IMR-90 (cell line): Measurements from ENCODE around the gene CCDC69. TPM values are rescaled to one million over a fixed set of nuclear protein-coding genes. Genes with fewer than 3 reads are reported as not detected.

ENCODE experiments used
- ATAC-seq: fragments of 200-7000 bp; cut with Tn5 transposase; 2 replicates; pipeline ENCODE4 v1.9.1; 2020; ENCODE audit warnings: low read depth, mild to moderate bottlenecking, moderate library complexity
- BruUV-seq: library from RNA; stranded (reverse); fragments of 400-500 nt; replicated peaks from 2 replicates; lab custom pipeline; 2021; lab: Mats Ljungman, UMichigan
- CTCF ChIA-PET: fragments of 300-600 bp; formaldehyde crosslinking; extraction: SDS; loops from one replicate; lab custom pipeline; 2021; ENCODE audit warnings: antibody characterized with exemption; lab: Yijun Ruan, JAX
- POLR2A ChIA-PET: fragments of 300-600 bp; sonication (Branson Sonifier 250); formaldehyde crosslinking; loops from one replicate; lab custom pipeline; 2022; ENCODE audit warnings: antibody characterized with exemption; ENCODE audit not compliant: unreplicated experiment; lab: Charles Lee
- DNase-seq: peaks from one replicate; pipeline ENCODE4 v3.0.0; 2013
- H2AFZ ChIP-seq: replicated peaks from 2 replicates; pipeline ENCODE3; 2013; ENCODE audit warnings: low read length, mild to moderate bottlenecking; ENCODE audit not compliant: poor library complexity
- H2AK5ac ChIP-seq: 2 replicates; pipeline ENCODE4 v1.6.1; 2013; ENCODE audit warnings: low read depth, low read length, inconsistent platforms
- H2AK9ac ChIP-seq: replicated peaks from 2 replicates; pipeline ENCODE3; 2013; ENCODE audit warnings: mild to moderate bottlenecking, low read depth, low read length, moderate library complexity; ENCODE audit not compliant: poor library complexity
- H2BK120ac ChIP-seq: 2 replicates; pipeline ENCODE4 v1.6.1; 2013; ENCODE audit warnings: low read depth, low read length, inconsistent platforms
- H2BK15ac ChIP-seq: 3 replicates; pipeline ENCODE4 v1.6.1; 2013; ENCODE audit warnings: low read depth, low read length, inconsistent platforms
- H2BK20ac ChIP-seq: 2 replicates; pipeline ENCODE4 v1.6.1; 2013; ENCODE audit warnings: low read depth, mild to moderate bottlenecking, inconsistent platforms, low read length, moderate library complexity
- H2BK5ac ChIP-seq: 2 replicates; pipeline ENCODE4 v1.6.1; 2013; ENCODE audit warnings: mild to moderate bottlenecking, low read depth, low read length, inconsistent platforms; ENCODE audit not compliant: poor library complexity, severe bottlenecking
- H3K14ac ChIP-seq: replicated peaks from 2 replicates; pipeline ENCODE4 v1.6.1; 2013; ENCODE audit warnings: low read depth, low read length, inconsistent platforms
- H3K18ac ChIP-seq: 2 replicates; pipeline ENCODE4 v1.6.1; 2013; ENCODE audit warnings: low read depth, low read length, control low read depth
- H3K23ac ChIP-seq: 2 replicates; pipeline ENCODE4 v1.6.1; 2013; ENCODE audit warnings: low read depth, low read length, inconsistent platforms
- H3K27ac ChIP-seq: 2 replicates; pipeline ENCODE4 v1.5.1; 2013; ENCODE audit warnings: mild to moderate bottlenecking, control low read depth, low read length; ENCODE audit not compliant: insufficient read depth
- H3K27me3 ChIP-seq: 2 replicates; pipeline ENCODE4 v1.6.1; 2013; ENCODE audit warnings: low read length; ENCODE audit not compliant: control insufficient read depth, insufficient read depth
- H3K36me3 ChIP-seq: 2 replicates; pipeline ENCODE4 v1.6.1; 2013; ENCODE audit warnings: low read length, mixed read lengths; ENCODE audit not compliant: control insufficient read depth, insufficient read depth
- H3K4ac ChIP-seq: 2 replicates; pipeline ENCODE4 v1.6.1; 2013; ENCODE audit warnings: low read depth, low read length, inconsistent platforms
- H3K4me1 ChIP-seq: 2 replicates; pipeline ENCODE4 v1.6.1; 2013; ENCODE audit warnings: low read length, mixed read lengths; ENCODE audit not compliant: control insufficient read depth, insufficient read depth
- H3K4me2 ChIP-seq: 2 replicates; pipeline ENCODE4 v1.6.1; 2013; ENCODE audit warnings: low read depth, mild to moderate bottlenecking, control low read depth, low read length, moderate library complexity
- H3K4me3 ChIP-seq: 2 replicates; pipeline ENCODE4 v1.5.1; 2013; ENCODE audit warnings: low read depth, mild to moderate bottlenecking, control low read depth, low read length, moderate library complexity; ENCODE audit not compliant: insufficient read depth
- H3K56ac ChIP-seq: 2 replicates; pipeline ENCODE4 v1.6.1; 2013; ENCODE audit warnings: low read length, inconsistent platforms; ENCODE audit not compliant: insufficient read depth; ENCODE audit errors: extremely low read depth
- H3K79me1 ChIP-seq, 2 experiments: 2 replicates each; pipeline ENCODE4 v1.6.1; 2013; ENCODE audit warnings: low read length in 2 of 2, inconsistent platforms in 1 of 2, low read depth in 1 of 2
- H3K9ac ChIP-seq: 2 replicates; pipeline ENCODE4 v1.6.1; 2013; ENCODE audit warnings: low read depth, low read length, control low read depth
- H3K9me1 ChIP-seq: 2 replicates; pipeline ENCODE4 v1.6.1; 2013; ENCODE audit warnings: low read length, inconsistent platforms; ENCODE audit not compliant: insufficient read depth
- H3K9me3 ChIP-seq: 2 replicates; pipeline ENCODE4 v1.6.1; 2013; ENCODE audit warnings: low read length; ENCODE audit not compliant: control insufficient read depth, insufficient read depth
- H4K20me1 ChIP-seq: 2 replicates; pipeline ENCODE4 v1.6.1; 2013; ENCODE audit warnings: low read length, inconsistent platforms; ENCODE audit not compliant: insufficient read depth
- H4K5ac ChIP-seq: 2 replicates; pipeline ENCODE4 v1.6.1; 2013; ENCODE audit warnings: mild to moderate bottlenecking, low read depth, low read length, control low read depth
- H4K8ac ChIP-seq, 2 experiments: 2 replicates each; pipeline ENCODE4 v1.6.1; 2013; ENCODE audit warnings: low read depth in 2 of 2, low read length in 2 of 2, control low read depth in 1 of 2, inconsistent platforms in 1 of 2
- H4K91ac ChIP-seq: 2 replicates; pipeline ENCODE4 v1.6.1; 2013; ENCODE audit warnings: low read depth, low read length, inconsistent platforms; ENCODE audit not compliant: insufficient read depth
- BHLHE40 ChIP-seq: fragments of 150-350 bp; IDR thresholded peaks from 2 replicates; pipeline ENCODE4 v1.6.1; 2016; ENCODE audit warnings: mild to moderate bottlenecking, low read depth, low read length
- CEBPB ChIP-seq: IDR thresholded peaks from 2 replicates; pipeline ENCODE4 v1.6.1; 2012; ENCODE audit warnings: low read depth, low read length, improper control_type of control experiment
- CHD1 ChIP-seq: IDR thresholded peaks from 2 replicates; pipeline ENCODE4 v1.6.1; 2012; ENCODE audit warnings: low read depth, low read length, improper control_type of control experiment
- FOS ChIP-seq: fragments of 150-350 bp; IDR thresholded peaks from 2 replicates; pipeline ENCODE4 v1.6.1; 2016; ENCODE audit warnings: low read depth, low read length
- MAFK ChIP-seq: IDR thresholded peaks from 2 replicates; pipeline ENCODE4 v1.6.1; 2012; ENCODE audit warnings: low read depth, low read length, improper control_type of control experiment
- MAZ ChIP-seq: IDR thresholded peaks from 2 replicates; pipeline ENCODE4 v1.6.1; 2012; ENCODE audit warnings: low read depth, mild to moderate bottlenecking, low read length, improper control_type of control experiment, moderate library complexity, borderline replicate concordance
- MXI1 ChIP-seq: IDR thresholded peaks from 2 replicates; pipeline ENCODE4 v1.6.1; 2012; ENCODE audit warnings: low read depth, mild to moderate bottlenecking, low read length, moderate library complexity, borderline replicate concordance
- NFE2L2 ChIP-seq: fragments of 150-350 bp; IDR thresholded peaks from 2 replicates; pipeline ENCODE4 v1.6.1; 2016; ENCODE audit warnings: low read depth, mild to moderate bottlenecking, low read length
- POLR2A ChIP-seq: IDR thresholded peaks from 2 replicates; pipeline ENCODE4 v1.6.1; 2012; ENCODE audit warnings: mild to moderate bottlenecking, low read depth, low read length
- RAD21 ChIP-seq: IDR thresholded peaks from 2 replicates; pipeline ENCODE4 v1.6.1; 2012; ENCODE audit warnings: low read length, improper control_type of control experiment
- RCOR1 ChIP-seq: IDR thresholded peaks from 2 replicates; pipeline ENCODE4 v1.6.1; 2012; ENCODE audit warnings: mild to moderate bottlenecking, low read length, improper control_type of control experiment; ENCODE audit not compliant: insufficient replicate concordance
- RFX5 ChIP-seq: IDR thresholded peaks from 2 replicates; pipeline ENCODE4 v1.8.0; 2012; ENCODE audit warnings: low read depth, mild to moderate bottlenecking, low read length, moderate library complexity
- SMC3 ChIP-seq: fragments of 150-350 bp; IDR thresholded peaks from 2 replicates; pipeline ENCODE4 v1.6.1; 2016; ENCODE audit warnings: low read depth, mild to moderate bottlenecking, antibody characterized with exemption, low read length, moderate library complexity
- WGBS, 2 experiments: methylation state at CpG; one replicate each; pipeline versions ENCODE4 v1.1.5 to v1.1.7; 2013; ENCODE audit warnings: missing lambda C conversion rate in 2 of 2; ENCODE audit not compliant: insufficient read length in 1 of 2; ENCODE audit errors: extremely low coverage in 2 of 2; 5-methylcytosine and 5-hydroxymethylcytosine counted together
- dilution Hi-C: fragments of 300-500 bp; cut with HindIII; formaldehyde crosslinking; loops from one replicate; pipeline ENCODE4 v1.14.3; 2018; ENCODE audit warnings: low sequenced_read_pairs; ENCODE audit not compliant: unreplicated experiment
- in situ Hi-C: fragments of 300-500 bp; cut with MboI; formaldehyde crosslinking; loops from 3 replicates; pipeline ENCODE4 v1.14.3; 2019; ENCODE audit warnings: low sequenced_read_pairs, inconsistent platforms, mixed read lengths
- intact Hi-C: fragments of 100-400 bp; cut with micrococcal nuclease; formaldehyde crosslinking; loops from 2 replicates; pipeline ENCODE4 v1.10.0; 2022
- polyA plus RNA-seq, 3 experiments: library from polyadenylated mRNA; depleted of rRNA; stranded (reverse); fragments of >200 nt; gene quantifications; 2 replicates each; pipeline ENCODE4 v1.2.3, GENCODE V29; 2012; ENCODE audit warnings: low replicate concordance in 1 of 3
- total RNA-seq: library from RNA; depleted of rRNA; stranded (reverse); fragments of >200 nt; gene quantifications from 2 replicates; pipeline ENCODE4 v1.2.3, GENCODE V29; 2012
- TF ChIP-seq, protein P1 (sequence below): conservative IDR thresholded peaks from 2 replicates; pipeline ENCODE4 v1.5.1; 2012; ENCODE audit warnings: mild to moderate bottlenecking, low read depth, low read length, improper control_type of control experiment
- TF ChIP-seq, protein P2 (sequence below): fragments of 150-350 bp; IDR thresholded peaks from 2 replicates; pipeline ENCODE4 v1.6.1; 2017; ENCODE audit warnings: mild to moderate bottlenecking, antibody characterized with exemption, low read length, low read depth
- TF ChIP-seq, protein P3 (sequence below): fragments of 150-350 bp; IDR thresholded peaks from 2 replicates; pipeline ENCODE4 v1.6.1; 2016; ENCODE audit warnings: low read depth, mild to moderate bottlenecking, low read length, moderate library complexity, borderline replicate concordance

The CCDC69 gene
- total and polyA plus RNA-seq, 2 of the 4 experiments (the other 2 are of a cell fraction), result 0.36 to 0.48 TPM

DNA sequence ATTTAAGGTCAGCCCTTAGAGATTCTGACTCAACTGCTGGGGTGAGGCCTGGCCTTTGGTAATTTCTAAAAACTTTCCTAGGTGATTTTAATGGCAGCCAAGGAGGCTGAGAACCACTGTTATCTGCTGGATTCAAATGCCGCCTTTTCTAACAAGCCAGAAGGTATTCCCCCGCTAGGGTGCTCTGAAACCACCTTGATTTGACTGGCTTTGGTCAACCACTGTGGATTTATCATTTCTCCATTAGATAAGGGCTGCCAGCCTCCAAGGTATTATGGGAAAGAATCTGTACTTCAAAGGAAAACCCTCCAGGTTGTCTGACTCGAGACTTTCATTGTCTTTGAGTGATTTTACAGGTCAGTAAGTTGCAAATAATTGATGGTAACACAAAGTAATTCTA, 70.6 kb downstream of the CCDC69 start:
- Histone ChIP-seq H3K4me1 (peaks cover 31% of the 10 kb centered on the region), H3K4ac (no peak overlapping the region), H3K27me3 (no peaks in the 10 kb centered on the region), H3K18ac (no peak overlapping the region), H4K5ac (no peak overlapping the region), H3K23ac (no peak overlapping the region), H3K4me2 (no peak overlapping the region), H3K56ac (no peak overlapping the region), H3K9me1 (peaks cover 30% of the 10 kb centered on the region), H3K27ac (no peak overlapping the region), H3K14ac (no peak overlapping the region), H3K9me3 (no peaks in the 10 kb centered on the region), H2BK5ac (no peak overlapping the region), H4K8ac (no peak overlapping the region), H4K20me1 (peaks cover 81% of the 10 kb centered on the region), H4K91ac (no peak overlapping the region), H3K79me1 (peaks cover 15 to 83% of the 10 kb centered on the region in 2 experiments), H2AK5ac (no peak overlapping the region), H3K9ac (no peak overlapping the region), H2BK120ac (no peak overlapping the region), H2AFZ (no peak overlapping the region), H2BK20ac (no peak overlapping the region), H2BK15ac (no peak overlapping the region), H3K36me3 (peaks cover 12% of the 10 kb centered on the region), H2AK9ac (no peak overlapping the region), H3K4me3 (no peak overlapping the region)
- intact Hi-C loops (no loop called here), in situ Hi-C loops (no loop called here), dilution Hi-C loops (no loop called here)
- no peak for ATAC-seq
- ChIA-PET CTCF (no interaction called here), POLR2A (no interaction called here)
- no peak for TF ChIP-seq SMC3
- TF ChIP-seq, protein P1, sequence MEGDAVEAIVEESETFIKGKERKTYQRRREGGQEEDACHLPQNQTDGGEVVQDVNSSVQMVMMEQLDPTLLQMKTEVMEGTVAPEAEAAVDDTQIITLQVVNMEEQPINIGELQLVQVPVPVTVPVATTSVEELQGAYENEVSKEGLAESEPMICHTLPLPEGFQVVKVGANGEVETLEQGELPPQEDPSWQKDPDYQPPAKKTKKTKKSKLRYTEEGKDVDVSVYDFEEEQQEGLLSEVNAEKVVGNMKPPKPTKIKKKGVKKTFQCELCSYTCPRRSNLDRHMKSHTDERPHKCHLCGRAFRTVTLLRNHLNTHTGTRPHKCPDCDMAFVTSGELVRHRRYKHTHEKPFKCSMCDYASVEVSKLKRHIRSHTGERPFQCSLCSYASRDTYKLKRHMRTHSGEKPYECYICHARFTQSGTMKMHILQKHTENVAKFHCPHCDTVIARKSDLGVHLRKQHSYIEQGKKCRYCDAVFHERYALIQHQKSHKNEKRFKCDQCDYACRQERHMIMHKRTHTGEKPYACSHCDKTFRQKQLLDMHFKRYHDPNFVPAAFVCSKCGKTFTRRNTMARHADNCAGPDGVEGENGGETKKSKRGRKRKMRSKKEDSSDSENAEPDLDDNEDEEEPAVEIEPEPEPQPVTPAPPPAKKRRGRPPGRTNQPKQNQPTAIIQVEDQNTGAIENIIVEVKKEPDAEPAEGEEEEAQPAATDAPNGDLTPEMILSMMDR, result no peak
- TF ChIP-seq NFE2L2, result no peak
- TF ChIP-seq, protein P2, sequence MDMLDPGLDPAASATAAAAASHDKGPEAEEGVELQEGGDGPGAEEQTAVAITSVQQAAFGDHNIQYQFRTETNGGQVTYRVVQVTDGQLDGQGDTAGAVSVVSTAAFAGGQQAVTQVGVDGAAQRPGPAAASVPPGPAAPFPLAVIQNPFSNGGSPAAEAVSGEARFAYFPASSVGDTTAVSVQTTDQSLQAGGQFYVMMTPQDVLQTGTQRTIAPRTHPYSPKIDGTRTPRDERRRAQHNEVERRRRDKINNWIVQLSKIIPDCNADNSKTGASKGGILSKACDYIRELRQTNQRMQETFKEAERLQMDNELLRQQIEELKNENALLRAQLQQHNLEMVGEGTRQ, result no peak
- no peak for TF ChIP-seq BHLHE40
- no peak for TF ChIP-seq RFX5
- no peak for TF ChIP-seq MAFK
- TF ChIP-seq POLR2A, result no peak
- TF ChIP-seq MAZ, result no peak
- no peak for TF ChIP-seq RAD21
- no peak for TF ChIP-seq CHD1
- no peak for TF ChIP-seq CEBPB
- TF ChIP-seq, protein P3, sequence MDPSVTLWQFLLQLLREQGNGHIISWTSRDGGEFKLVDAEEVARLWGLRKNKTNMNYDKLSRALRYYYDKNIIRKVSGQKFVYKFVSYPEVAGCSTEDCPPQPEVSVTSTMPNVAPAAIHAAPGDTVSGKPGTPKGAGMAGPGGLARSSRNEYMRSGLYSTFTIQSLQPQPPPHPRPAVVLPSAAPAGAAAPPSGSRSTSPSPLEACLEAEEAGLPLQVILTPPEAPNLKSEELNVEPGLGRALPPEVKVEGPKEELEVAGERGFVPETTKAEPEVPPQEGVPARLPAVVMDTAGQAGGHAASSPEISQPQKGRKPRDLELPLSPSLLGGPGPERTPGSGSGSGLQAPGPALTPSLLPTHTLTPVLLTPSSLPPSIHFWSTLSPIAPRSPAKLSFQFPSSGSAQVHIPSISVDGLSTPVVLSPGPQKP, result no peak
- no peak for TF ChIP-seq MXI1
- TF ChIP-seq FOS, result no peak
- TF ChIP-seq RCOR1, result no peak
- no TSS peak for BruUV-seq
- DNase-seq, result no peak
- WGBS, 2 experiments, result no CpG with 5 or more reads among the region's 3 CpGs
